HG02884 (cell line): ENCODE measurements around the gene PSMD12.
"Not testable (repeated sequence)": the region's sequence is repeated elsewhere in the genome, so short reads cannot be mapped to it uniquely, and the experiment has no call there.

Experiments
- ATAC-seq: cut with Tn5 transposase; IDR thresholded peaks from one replicate; pipeline ENCODE4 v1.9.1; 2021; ENCODE audit warnings: mild to moderate bottlenecking, moderate library complexity; ENCODE audit not compliant: unreplicated experiment

PSMD12 gene

GRCh38 chr17:67388536-67388935 lies 22.2 kb upstream of the PSMD12 start:
- ATAC-seq, result not testable (repeated sequence)

GRCh38 chr17:67386965-67387551 lies 20.7 kb upstream of the PSMD12 start:
- no peak for ATAC-seq

GRCh38 chr17:67385122-67385988 lies 19.0 kb upstream of the PSMD12 start:
- no peak for ATAC-seq

- no peak for ATAC-seq
Measured at GRCh38 chr17:67381929-67382257, 15.5 kb upstream of the PSMD12 start.

DNA sequence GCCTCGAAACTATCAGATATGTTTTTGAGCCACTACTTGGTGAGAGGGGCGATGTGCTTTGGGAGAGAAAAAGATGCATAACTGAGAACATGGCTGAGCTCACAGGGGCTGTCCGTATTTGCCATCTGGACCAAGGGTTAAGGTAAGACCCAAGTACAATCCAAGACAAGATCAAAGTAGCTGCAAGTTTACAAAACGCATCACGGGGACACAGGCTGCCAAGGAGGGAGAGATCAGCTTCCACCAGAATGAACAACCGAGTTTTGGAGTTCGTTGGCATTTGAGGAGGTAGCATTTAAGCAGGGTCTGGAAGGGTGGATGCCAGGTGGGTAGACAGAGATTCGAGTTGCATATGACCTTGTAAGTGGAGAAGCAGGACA lies 12.9 kb upstream of the PSMD12 start:
- ATAC-seq, result no peak

DNA sequence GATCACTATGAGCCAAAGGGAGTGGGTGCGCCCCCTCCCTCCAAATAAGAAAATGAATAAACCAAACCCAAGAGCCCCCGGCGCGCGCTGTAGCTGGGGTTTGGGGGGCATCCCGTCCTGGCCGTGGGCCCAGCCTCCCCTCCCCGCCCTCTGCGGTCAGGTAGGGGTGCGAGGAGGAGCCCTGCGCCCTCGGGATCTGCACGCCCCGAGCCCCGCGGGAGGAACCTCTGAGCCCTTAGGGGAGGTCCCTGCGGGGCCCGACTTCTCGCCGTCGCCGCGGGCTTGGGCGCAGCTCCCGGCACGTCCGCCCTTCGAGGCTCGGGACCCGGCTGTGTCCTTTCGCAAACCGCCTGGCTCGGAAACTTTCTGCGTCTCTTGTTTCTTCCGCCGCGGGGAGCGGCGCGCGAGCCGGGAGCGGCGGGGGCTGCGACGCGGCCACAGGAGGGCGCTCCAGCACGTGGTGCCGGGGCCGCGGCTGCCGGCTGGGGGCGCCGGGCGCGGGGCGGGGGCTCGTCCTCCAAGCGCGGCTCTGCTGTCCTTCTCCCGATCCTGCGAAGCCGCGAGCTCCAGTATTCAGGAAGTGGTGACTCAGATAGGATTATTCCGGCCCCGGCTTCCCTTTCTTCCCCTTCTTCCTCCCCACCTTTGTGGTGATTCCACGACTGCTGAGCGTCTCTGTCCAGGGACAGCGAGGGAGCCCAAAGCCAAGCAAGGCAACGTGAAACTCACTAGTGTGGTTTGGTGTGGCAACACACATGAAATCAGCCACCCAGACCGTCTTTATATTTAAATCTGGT lies 12.3 kb upstream of the PSMD12 start:
- no peak for ATAC-seq

DNA sequence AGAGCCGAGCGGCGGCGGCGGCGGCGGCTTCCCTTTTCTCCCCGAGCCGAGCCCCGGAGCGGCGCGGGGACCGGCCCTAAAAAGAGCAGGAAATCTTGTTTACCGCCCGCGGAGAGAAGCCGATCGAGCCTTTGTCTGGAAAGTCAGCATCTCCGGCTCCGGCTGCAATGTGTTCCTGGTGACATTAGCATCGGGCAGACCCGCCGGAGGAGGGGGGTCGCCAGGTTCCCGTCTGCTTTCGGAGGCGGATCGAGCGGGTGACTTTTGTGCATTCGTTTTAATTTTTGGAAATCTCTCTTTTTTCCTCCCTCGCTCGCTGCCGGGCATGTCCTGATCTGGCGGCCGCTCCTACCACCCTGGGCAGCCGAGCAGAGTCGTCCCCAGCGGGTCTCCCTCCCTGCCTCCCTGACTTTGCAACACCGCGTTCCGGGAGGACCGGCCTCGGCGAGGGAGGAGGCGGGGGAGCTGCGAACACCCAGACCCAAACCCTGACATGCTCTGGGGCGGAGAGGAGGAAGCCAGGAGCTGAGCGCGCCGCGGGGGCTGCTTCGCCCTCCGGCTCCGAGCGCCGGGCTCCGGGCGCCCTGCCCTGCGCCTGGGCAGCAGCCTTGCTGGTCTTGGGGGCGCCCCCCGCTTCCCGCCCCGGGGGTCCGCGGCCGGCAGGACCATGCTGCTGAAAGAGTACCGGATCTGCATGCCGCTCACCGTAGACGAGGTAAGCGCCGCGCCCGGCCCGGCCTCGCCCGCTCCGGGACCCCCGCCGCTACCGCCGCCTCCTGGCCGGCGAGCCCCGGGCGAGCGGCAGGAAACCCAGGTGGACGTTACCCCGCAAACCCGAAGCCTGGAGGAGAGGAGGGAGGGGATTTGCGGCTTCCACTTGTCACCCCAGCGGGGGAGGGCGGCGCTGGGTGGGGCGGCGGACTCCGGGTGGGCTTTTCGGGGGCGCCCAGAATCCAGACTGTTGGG lies 11.4 kb upstream of the PSMD12 start:
- ATAC-seq, result no peak

- ATAC-seq, result peak; percentile 67
Measured at GRCh38 chr17:67376737-67377487, 10.5 kb upstream of the PSMD12 start, which contains the start of gene PITPNC1. TSS of gene PITPNC1 (plus strand) at chr17:67377281.

- ATAC-seq, result no peak
Measured at GRCh38 chr17:67376415-67376736, 10.0 kb upstream of the PSMD12 start.

DNA sequence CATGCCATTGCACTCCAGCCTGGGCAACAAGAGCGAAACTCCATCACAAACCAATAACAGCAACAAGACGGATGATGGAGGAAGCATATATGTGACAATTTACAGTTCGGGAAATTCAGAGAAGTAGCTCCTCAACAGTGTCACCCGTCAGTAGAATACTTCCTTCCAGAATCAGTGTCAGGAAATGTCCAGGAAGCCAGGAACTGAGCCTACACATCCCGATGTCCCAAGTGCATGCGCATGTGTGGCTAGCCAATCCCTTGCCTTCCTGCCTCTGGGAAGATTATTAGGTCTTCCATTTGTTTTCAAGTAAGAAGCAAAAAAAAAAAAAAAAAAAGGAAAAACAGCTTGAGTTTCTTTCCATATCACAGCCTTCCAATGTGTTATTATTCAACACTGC lies 9.3 kb upstream of the PSMD12 start:
- no peak for ATAC-seq

DNA sequence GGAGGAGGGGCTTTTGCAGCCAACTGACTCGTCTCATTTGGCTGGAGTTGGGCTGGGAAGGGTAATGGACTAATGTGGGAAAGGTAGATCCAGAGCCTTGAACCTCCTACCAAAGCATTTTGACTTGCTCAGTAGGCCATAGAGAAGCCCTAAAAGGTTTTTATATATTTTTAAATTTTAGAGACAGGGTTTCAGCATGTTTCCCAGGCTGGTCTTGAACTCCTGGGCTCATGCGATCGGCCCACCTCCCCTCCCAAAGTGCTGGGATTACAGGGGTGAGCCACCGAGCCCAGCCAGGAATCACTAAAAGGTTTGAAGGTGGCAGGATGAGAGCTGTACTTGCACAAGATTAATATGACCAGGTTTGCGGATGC lies 8.7 kb upstream of the PSMD12 start:
- no peak for ATAC-seq

DNA sequence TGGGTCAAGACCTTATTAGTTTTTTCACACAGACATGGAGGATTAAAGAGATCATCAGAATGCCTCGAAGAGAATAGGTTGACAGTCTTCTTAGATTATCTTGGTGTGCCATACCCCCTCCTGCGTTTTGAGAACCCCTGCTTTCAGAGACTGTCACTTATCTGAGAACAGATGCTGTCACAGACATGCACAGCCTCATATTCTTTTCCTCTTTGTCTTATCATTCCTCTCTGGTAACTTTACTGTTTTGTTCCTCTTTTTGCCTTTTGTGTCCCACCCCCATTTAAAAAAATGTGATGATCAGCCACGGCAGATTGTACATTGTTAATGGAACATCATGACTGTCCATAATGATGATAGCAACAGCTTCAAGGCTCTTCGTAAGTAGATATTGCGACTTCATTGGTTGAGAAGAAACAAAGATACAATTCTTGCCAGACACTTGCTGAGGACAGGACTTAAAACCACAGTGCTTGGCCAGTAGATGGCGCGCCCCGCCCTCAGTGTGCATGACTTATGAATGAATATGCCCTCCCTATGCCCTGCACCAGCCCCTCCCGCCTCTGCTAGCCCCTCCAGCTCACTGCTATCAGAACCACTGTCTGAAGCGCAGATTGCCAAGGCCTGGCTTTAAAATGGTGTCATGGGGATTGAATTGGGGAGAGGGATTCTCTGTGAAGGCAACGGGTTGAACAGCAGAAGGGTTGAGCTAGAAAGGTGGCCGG lies 8.1 kb upstream of the PSMD12 start:
- no peak for ATAC-seq

DNA sequence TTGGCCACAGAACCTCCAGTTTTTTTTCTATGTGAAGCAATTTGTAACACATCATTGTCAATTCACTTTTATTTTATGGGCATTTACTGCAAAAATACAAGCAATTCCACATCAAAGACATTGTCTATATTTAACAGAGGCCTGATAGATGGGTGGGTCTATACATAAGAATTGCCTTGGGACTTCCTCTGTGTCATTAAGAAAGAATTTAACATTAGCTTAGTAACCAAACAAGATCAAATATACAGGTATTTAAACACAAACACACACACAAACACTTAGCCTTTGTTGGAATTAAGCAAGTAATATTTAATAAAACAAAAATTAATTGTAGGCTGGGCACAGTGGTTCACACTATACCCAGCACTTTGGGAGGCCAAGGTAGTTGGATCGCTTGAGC lies 6.4 kb upstream of the PSMD12 start:
- ATAC-seq, result no peak

- no peak for ATAC-seq
Measured at GRCh38 chr17:67369676-67370075, 3.3 kb upstream of the PSMD12 start.

DNA sequence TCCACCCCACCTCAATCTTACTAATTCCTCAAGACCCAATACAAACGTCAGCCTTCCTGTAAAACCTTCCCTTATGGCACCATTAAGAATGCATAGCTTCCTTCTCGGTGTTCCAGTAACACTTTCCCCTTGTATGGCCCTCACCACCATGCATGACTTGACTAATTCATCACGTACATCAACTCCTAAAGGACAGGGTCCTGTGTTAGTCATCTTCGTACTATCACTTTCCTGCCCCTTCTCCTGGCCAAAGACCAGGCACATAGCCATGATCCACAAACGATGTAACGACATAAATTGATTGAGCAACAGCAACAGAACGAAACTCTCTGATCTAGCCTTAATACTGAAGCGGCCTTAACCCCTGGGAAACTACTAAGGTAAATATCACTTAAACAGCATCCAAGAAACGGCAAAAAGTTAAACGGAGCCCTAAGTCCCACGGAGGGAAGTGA lies 612 bp downstream of the PSMD12 start:
- ATAC-seq, result peak; percentile 16

DNA sequence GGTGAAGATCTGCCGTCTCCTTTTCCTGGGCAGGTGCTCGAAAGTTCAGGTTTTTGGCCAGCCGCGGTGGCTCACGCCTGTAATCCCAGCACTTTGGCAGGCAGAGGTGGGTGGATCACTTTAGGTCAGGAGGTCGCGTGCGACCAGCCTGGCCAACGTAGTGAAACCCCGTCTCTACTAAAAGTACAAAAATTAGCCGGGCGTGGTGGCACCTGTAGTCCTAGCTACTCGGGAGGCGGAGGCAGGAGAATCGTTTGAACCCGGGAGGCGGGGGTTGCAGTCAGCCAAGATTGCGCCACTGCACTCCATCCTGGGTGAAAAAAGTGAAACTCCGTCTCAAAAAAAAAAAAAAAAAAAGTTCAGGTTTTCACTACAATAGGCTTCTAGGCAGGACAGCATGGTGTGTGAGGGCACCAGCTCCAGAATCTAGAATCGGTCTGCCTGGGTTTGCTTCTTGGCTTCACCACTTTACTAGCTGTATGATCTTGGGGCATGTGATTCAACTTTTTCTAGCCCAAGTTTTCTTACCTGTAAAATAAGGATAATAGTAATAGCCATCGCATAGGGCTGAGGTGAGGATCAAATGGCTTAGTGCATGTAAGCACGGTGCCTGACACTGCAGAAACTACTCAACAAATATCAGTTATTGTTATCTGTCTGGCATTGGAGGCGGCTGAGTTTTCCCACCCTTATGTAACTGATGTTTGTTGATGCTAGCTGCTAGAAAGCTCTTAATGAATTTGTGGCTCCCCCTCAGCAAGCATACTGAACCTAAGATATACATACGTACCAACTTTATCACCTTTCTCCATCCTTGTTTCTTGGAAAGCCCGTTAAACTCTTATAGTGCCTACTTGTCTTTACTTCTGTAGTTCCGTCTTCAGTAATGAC lies 1.3 kb downstream of the PSMD12 start:
- ATAC-seq, result no peak

DNA sequence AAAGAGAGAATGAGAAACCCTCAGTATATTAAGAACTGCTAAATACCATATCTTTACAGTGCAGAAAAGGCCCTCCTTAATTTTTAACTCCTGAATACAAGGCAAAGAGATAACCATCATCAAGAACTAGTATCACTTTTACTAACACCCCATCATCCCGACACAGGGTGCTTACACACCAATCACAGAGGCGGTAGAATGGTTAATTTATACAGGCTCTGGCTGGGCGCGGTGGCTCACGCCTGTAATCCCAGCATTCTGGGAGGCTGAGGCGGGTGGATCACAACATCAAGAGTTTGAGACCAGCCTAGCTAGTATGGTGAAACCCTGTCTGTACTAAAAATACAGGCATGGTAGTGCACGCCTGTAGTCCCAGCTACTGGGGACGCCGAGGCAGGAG lies 4.2 kb downstream of the PSMD12 start:
- no peak for ATAC-seq

- ATAC-seq, result no peak
Measured at GRCh38 chr17:67360880-67361279, 5.5 kb downstream of the PSMD12 start.
